SK-N-MC (cell line): Measurements from ENCODE around the gene TAS1R3.

Source experiments
- EZH2 ChIP-seq: fragments of 200-600 bp; sonication (generic); IDR thresholded peaks from one replicate; pipeline ENCODE4 v1.6.1; 2017; ENCODE audit warnings: antibody characterized with exemption
- POLR2AphosphoS5 ChIP-seq: IDR thresholded peaks from 2 replicates; pipeline ENCODE4 v1.6.1; 2012; ENCODE audit warnings: mild to moderate bottlenecking, low read depth, low read length, borderline replicate concordance

DNA sequence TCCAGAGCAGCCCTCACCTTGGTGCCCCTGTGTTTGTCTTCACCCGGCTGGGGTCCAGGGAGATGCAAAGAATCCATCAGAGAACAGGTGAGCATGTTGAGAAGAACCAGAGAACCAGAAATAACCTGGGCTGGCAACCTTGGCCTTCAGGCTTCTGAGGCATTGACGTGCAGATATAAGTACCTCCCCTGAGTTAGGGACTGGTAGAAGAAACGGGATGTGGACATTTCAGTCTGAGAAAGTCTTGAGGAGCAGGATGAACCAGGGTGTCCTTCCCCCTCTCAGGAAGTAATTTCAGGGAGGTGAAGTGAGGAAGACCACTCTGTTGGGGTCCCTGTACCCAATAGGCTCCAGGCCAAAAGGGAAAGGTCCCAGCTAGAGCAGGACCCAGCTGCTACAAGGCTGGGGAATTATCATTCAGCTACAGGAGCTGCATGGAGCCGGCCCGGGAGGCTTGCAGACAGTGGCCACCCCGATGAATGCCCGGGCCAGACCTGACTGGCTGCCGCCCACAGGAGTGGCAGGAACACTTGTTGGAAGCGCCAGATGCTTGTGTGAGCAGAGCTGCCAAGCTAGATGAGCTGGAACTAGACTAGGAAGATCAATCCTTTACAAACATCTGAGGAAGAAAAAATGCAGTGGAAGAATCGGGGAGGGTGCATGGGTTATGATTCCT is 45.6 kb downstream of the TAS1R3 start:
- TF ChIP-seq POLR2AphosphoS5 (no peak), EZH2 (no peak)
